ENCODE measurements around the gene SMYD3. TPM values are rescaled to one million over a fixed set of nuclear protein-coding genes. Genes with fewer than 3 reads are reported as not detected.

Gene SMYD3
- total and polyA plus RNA-seq, 2 of the 4 experiments (the other 2 are of a cell fraction), result 26.5 to 37.6 TPM

- Histone ChIP-seq H3K4ac (ENCODE audit: low read depth, low read length) (no peak overlapping the region), H2BK15ac (ENCODE audit: low read depth, low read length) (no peak overlapping the region), H3K9me3 (ENCODE audit: control insufficient read depth, insufficient read depth, low read length) (peaks cover 4% of the 10 kb centered on the region), H3K4me3 (ENCODE audit: insufficient read depth, low read depth, low read length) (no peak overlapping the region), H4K20me1 (ENCODE audit: insufficient read depth, low read length) (no peaks in the 10 kb centered on the region), H3K9me1 (ENCODE audit: insufficient read depth, low read length) (no peaks in the 10 kb centered on the region; the same call in 1 of the 2 replicates), H4K8ac (ENCODE audit: low read depth in 2 of 2, low read length in 2 of 2) (no peak overlapping the region), H3K27me3 (ENCODE audit: control insufficient read depth, insufficient read depth, low read length) (no peaks in the 10 kb centered on the region), H3K27ac (ENCODE audit: insufficient read depth, low read length) (no peak overlapping the region), H4K91ac (ENCODE audit: insufficient read depth, low read depth, low read length) (no peak overlapping the region), H3K23ac (ENCODE audit: low read depth, low read length) (no peak overlapping the region), H4K5ac (ENCODE audit: low read depth, low read length) (no peak overlapping the region), H3K36me3 (ENCODE audit: control insufficient read depth, insufficient read depth, low read length) (no peaks in the 10 kb centered on the region), H3K79me1 (ENCODE audit: low read depth in 1 of 2, low read length in 2 of 2) (peaks cover 6 to 8% of the 10 kb centered on the region in 2 experiments; a peak in 1 of 4 replicates), H2BK120ac (ENCODE audit: low read depth, low read length) (no peak overlapping the region), H3K4me2 (ENCODE audit: low read depth, low read length) (no peak overlapping the region), H3K56ac (ENCODE audit: extremely low read depth, insufficient read depth, low read length) (no peak overlapping the region), H2BK5ac (ENCODE audit: low read depth, low read length, poor library complexity, severe bottlenecking) (no peak overlapping the region), H3K18ac (ENCODE audit: low read depth, low read length) (no peak overlapping the region), H2AK9ac (replicated peaks; ENCODE audit: low read depth, low read length, poor library complexity) (no peak overlapping the region), H2AFZ (replicated peaks; ENCODE audit: low read length, poor library complexity) (no peak overlapping the region), H3K9ac (ENCODE audit: low read depth, low read length) (no peak overlapping the region), H3K4me1 (ENCODE audit: control insufficient read depth, insufficient read depth, low read length) (peaks cover 2% of the 10 kb centered on the region; the same call in 1 of the 2 replicates), H3K14ac (replicated peaks; ENCODE audit: low read depth, low read length) (no peak overlapping the region), H2AK5ac (ENCODE audit: low read depth, low read length) (no peak overlapping the region), H2BK20ac (ENCODE audit: low read depth, low read length) (no peak overlapping the region)
- ChIA-PET CTCF (no interaction called here), POLR2A (ENCODE audit: unreplicated experiment) (no interaction called here)
- TF ChIP-seq SMC3 (IDR thresholded peaks at IDR 0.05; ENCODE audit: low read depth, low read length) (no peak), BHLHE40 (IDR thresholded peaks at IDR 0.05; ENCODE audit: low read depth, low read length) (no peak), FOS (IDR thresholded peaks at IDR 0.05; ENCODE audit: low read depth, low read length) (no peak), POLR2A (IDR thresholded peaks at IDR 0.05; ENCODE audit: low read depth, low read length) (no peak), ELK1 (IDR thresholded peaks at IDR 0.05; ENCODE audit: borderline replicate concordance, low read depth, low read length) (no peak), MAZ (IDR thresholded peaks at IDR 0.05; ENCODE audit: borderline replicate concordance, low read depth, low read length) (no peak), RFX5 (IDR thresholded peaks at IDR 0.05; ENCODE audit: low read depth, low read length) (no peak), CHD1 (IDR thresholded peaks at IDR 0.05; ENCODE audit: low read depth, low read length) (no peak), NFE2L2 (IDR thresholded peaks at IDR 0.05; ENCODE audit: low read depth, low read length) (no peak)
- dilution Hi-C loops (cut with HindIII; ENCODE audit: low sequenced_read_pairs, unreplicated experiment) (no loop called here), intact Hi-C loops (cut with micrococcal nuclease) (no loop called here), in situ Hi-C loops (cut with MboI; ENCODE audit: low sequenced_read_pairs) (no loop called here)
- ATAC-seq (ENCODE audit: low read depth), result no peak
- no CpG with 5 or more reads among the region's 5 CpGs for WGBS, 2 experiments (ENCODE audit: extremely low coverage in 2 of 2, insufficient read length in 1 of 2)
- no TSS peak for BruUV-seq (replicated peaks)
- no peak for DNase-seq
Observed at GRCh38 chr1:246390855-246391254, 116.2 kb downstream of the SMYD3 start.
